PC-3 (cell line): ENCODE data around the gene BIRC6. TPM values are rescaled to one million over a fixed set of nuclear protein-coding genes. Genes with fewer than 3 reads are reported as not detected.

ENCODE experiments used
- ATAC-seq: fragments of 200-7000 bp; cut with Tn5 transposase; 2 replicates; pipeline ENCODE4 v1.9.1; 2020; ENCODE audit warnings: mild to moderate bottlenecking, moderate library complexity
- BruUV-seq: library from RNA; stranded (reverse); fragments of 400-500 nt; replicated peaks from 2 replicates; lab custom pipeline; 2021; lab: Mats Ljungman, UMichigan
- CTCF ChIA-PET: fragments of 300-600 bp; sonication (Branson Sonifier 250); formaldehyde crosslinking; loops from one replicate; lab custom pipeline; 2022; ENCODE audit warnings: antibody characterized with exemption; lab: Charles Lee
- POLR2A ChIA-PET: fragments of 300-600 bp; sonication (Branson Sonifier 250); formaldehyde crosslinking; loops from one replicate; lab custom pipeline; 2022; ENCODE audit warnings: antibody characterized with exemption; ENCODE audit not compliant: unreplicated experiment; lab: Charles Lee
- DNase-seq: peaks from one replicate; pipeline ENCODE4 v3.0.0-alpha.2; 2015
- H2AFZ ChIP-seq: fragments of 300-600 bp; sonication (generic); 2 replicates; pipeline ENCODE4 v1.6.0; 2016; ENCODE audit warnings: antibody characterized with exemption, low read length
- H3F3A ChIP-seq: fragments of 300-600 bp; sonication (generic); one replicate; pipeline ENCODE4 v1.6.0; 2017; ENCODE audit warnings: antibody characterized with exemption, low read length, control low read depth, mild to moderate bottlenecking; ENCODE audit not compliant: unreplicated experiment
- H3K27ac ChIP-seq: fragments of 300-600 bp; sonication (generic); 2 replicates; pipeline ENCODE4 v1.5.1; 2016; ENCODE audit warnings: mild to moderate bottlenecking, low read length
- H3K27me3 ChIP-seq: fragments of 300-600 bp; sonication (generic); 2 replicates; pipeline ENCODE4 v1.6.1; 2016; ENCODE audit warnings: low read length, mixed read lengths
- H3K36me3 ChIP-seq: fragments of 300-600 bp; sonication (generic); 2 replicates; pipeline ENCODE4 v1.6.1; 2016; ENCODE audit warnings: low read depth, mixed run types, low read length, mixed read lengths
- H3K4me1 ChIP-seq: fragments of 300-600 bp; sonication (generic); 2 replicates; pipeline ENCODE4 v1.5.1; 2016; ENCODE audit warnings: low read length; ENCODE audit not compliant: insufficient read depth
- H3K4me2 ChIP-seq: fragments of 300-600 bp; sonication (generic); 2 replicates; pipeline ENCODE4 v1.6.0; 2016; ENCODE audit warnings: low read length
- H3K4me3 ChIP-seq: fragments of 300-600 bp; sonication (generic); 2 replicates; pipeline ENCODE4 v1.5.1; 2016; ENCODE audit warnings: mild to moderate bottlenecking, low read length, mixed read lengths
- H3K79me2 ChIP-seq: fragments of 300-600 bp; sonication (generic); 2 replicates; pipeline ENCODE4 v1.6.1; 2017; ENCODE audit warnings: low read length, mixed read lengths
- H3K9ac ChIP-seq: fragments of 300-600 bp; sonication (generic); 2 replicates; pipeline ENCODE4 v1.6.0; 2016; ENCODE audit warnings: mild to moderate bottlenecking, low read length
- H3K9me2 ChIP-seq: fragments of 300-600 bp; sonication (generic); replicated peaks from 2 replicates; pipeline ENCODE4 v1.6.1; 2016; ENCODE audit warnings: mixed run types, low read length, mixed read lengths
- H3K9me3 ChIP-seq: fragments of 300-600 bp; sonication (generic); 2 replicates; pipeline ENCODE4 v1.6.1; 2016; ENCODE audit warnings: low read length, mixed read lengths
- H4K20me1 ChIP-seq: fragments of 300-600 bp; sonication (generic); 2 replicates; pipeline ENCODE4 v1.6.1; 2016; ENCODE audit warnings: low read length, mixed read lengths
- CTCF ChIP-seq: fragments of 300-600 bp; sonication (generic); conservative IDR thresholded peaks from 2 replicates; pipeline ENCODE4 v1.5.1; 2017; ENCODE audit warnings: antibody characterized with exemption, low read depth, mild to moderate bottlenecking, low read length
- EZH2 ChIP-seq: fragments of 300-600 bp; sonication (generic); IDR thresholded peaks from one replicate; pipeline ENCODE4 v1.6.1; 2017; ENCODE audit warnings: antibody characterized with exemption, mild to moderate bottlenecking, low read length; ENCODE audit not compliant: unreplicated experiment
- EZH2phosphoT487 ChIP-seq: fragments of 300-600 bp; sonication (generic); IDR thresholded peaks from 2 replicates; pipeline ENCODE4 v1.6.1; 2018; ENCODE audit warnings: mild to moderate bottlenecking, antibody characterized with exemption, low read length, borderline replicate concordance
- intact Hi-C: fragments of 100-400 bp; cut with micrococcal nuclease; formaldehyde crosslinking; loops from 2 replicates; pipeline ENCODE4 v1.9.0; 2023
- total RNA-seq: library from RNA; depleted of rRNA; stranded (reverse); fragments of >200 nt; gene quantifications from 2 replicates; pipeline ENCODE4 v1.2.3, GENCODE V29; 2014

Gene BIRC6
- total RNA-seq, 1 experiment from 2014 or later = 74.7 TPM

DNA sequence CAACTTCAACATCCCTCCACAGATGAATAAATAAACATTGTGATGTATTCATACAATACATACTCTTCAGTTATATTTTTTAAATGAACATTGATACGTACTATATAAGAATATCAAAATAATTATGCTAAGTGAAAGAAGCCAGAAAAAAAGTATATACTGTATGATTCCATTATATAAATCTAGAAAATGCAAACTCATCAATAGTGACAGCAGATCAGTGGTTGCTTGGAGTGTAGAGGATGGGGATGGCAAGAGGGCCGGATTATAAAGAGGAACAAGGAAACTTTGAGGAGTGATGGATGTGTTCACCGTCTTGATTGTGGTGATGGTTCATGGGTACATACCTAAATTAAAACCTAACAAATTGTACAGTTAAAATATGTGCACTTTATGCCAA is 268.0 kb downstream of the BIRC6 start:
- POLR2A ChIA-PET = no interaction called here
- Histone ChIP-seq H3K4me1 (peaks cover 8% of the 10 kb centered on the region; the same call in 1 of the 2 replicates), H3F3A (no peaks in the 10 kb centered on the region), H3K9ac (no peak overlapping the region), H3K4me2 (no peak overlapping the region), H3K27me3 (no peaks in the 10 kb centered on the region), H3K9me3 (no peaks in the 10 kb centered on the region), H3K36me3 (peaks cover 2% of the 10 kb centered on the region; the same call in 1 of the 2 replicates), H3K79me2 (peaks cover 17% of the 10 kb centered on the region), H3K4me3 (no peak overlapping the region), H3K27ac (no peak overlapping the region), H2AFZ (no peak overlapping the region), H3K9me2 (no peaks in the 10 kb centered on the region), H4K20me1 (no peaks in the 10 kb centered on the region)
- TF ChIP-seq EZH2phosphoT487 (no peak), EZH2 (no peak), CTCF (no peak)
- intact Hi-C loops = no loop called here
- BruUV-seq = no TSS peak
- CTCF ChIA-PET = no interaction called here
- DNase-seq (no peak), ATAC-seq (no peak)

DNA sequence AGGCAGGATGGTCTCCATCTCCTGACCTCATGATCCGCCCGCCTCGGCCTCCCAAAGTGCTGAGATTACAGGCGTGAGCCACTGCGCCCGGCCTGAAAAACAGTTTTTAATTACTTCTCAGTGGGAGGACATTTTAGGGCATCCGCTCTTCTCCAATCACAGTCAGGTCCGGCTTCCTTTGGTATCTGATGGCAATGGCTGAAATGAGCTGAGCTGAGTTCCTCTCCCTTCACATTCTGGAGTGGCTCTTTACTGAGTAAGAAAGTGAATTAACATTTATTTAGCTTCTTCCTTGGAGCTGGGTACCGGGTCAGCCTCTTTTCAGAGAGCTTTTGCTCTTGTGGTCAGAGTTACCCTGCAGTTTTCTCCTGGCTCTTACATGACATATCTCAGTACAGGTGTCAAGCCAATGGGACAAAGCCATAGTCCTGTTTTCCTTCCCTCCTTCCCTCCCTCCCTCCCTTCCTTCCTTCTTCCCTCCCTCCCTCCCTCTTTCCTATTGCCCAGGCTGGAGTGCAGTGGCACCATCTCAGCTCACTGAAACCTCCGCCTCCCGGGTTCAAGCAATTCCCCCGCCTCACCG is 269.9 kb downstream of the BIRC6 start:
- TF ChIP-seq EZH2phosphoT487 (no peak), EZH2 (no peak), CTCF (no peak)
- H3K4me2 ChIP-seq = no peak overlapping the region
- no peak for ATAC-seq

DNA sequence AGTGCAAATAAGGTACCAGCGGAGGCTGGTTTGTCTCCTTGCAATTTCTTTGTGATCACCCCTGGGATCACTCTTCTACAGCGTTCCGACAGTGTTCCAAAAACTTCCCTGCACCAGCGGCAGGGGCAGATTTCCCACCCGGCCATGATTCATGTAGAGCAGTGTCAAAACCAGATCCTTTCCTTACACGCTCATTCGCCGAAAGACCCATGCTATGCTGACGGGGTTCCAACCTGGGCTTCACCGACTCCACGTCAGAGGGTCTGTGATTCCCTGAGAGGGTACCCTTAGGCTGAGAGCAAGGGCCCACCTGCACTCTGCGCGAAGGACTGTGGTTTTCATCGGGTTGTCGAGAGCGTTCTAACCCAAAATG is 270.6 kb downstream of the BIRC6 start:
- Histone ChIP-seq H3K9ac (peak overlapping the region; percentile 95), H3K4me1 (peaks cover 19% of the 10 kb centered on the region), H2AFZ (peak overlapping the region; percentile 98), H4K20me1 (no peaks in the 10 kb centered on the region), H3K9me2 (no peaks in the 10 kb centered on the region), H3K9me3 (no peaks in the 10 kb centered on the region), H3K4me2 (peak overlapping the region; percentile 95), H3K27me3 (no peaks in the 10 kb centered on the region), H3K36me3 (peaks cover 11% of the 10 kb centered on the region), H3F3A (no peaks in the 10 kb centered on the region), H3K4me3 (peak overlapping the region; percentile 100), H3K27ac (no peak overlapping the region), H3K79me2 (peaks cover 29% of the 10 kb centered on the region)
- BruUV-seq = no TSS peak
- intact Hi-C loops = no loop called here
- ATAC-seq = peak; percentile 10
- ChIA-PET CTCF (no interaction called here), POLR2A (no interaction called here)
- DNase-seq = peak; percentile 23
- TF ChIP-seq CTCF = no peak
- no peak for TF ChIP-seq EZH2phosphoT487
- no peak for TF ChIP-seq EZH2

More for the DNA sequence above, 269.9 kb downstream of the BIRC6 start:
- Histone ChIP-seq H3K4me1 (peaks cover 12% of the 10 kb centered on the region; the same call in 1 of the 2 replicates), H3K9ac (no peak overlapping the region), H4K20me1 (no peaks in the 10 kb centered on the region), H3K27ac (no peak overlapping the region), H3K9me3 (no peaks in the 10 kb centered on the region), H3K79me2 (peaks cover 28% of the 10 kb centered on the region), H3K27me3 (no peaks in the 10 kb centered on the region), H3K4me3 (no peak overlapping the region), H3K36me3 (peaks cover 10% of the 10 kb centered on the region), H2AFZ (no peak overlapping the region), H3K9me2 (no peaks in the 10 kb centered on the region), H3F3A (no peaks in the 10 kb centered on the region)
- CTCF ChIA-PET = interaction anchor here (0.5 kb wide), 1 partner anchor 407 kb away, joined by 3 read pairs; no protein-coding TSS in a partner anchor
- DNase-seq = no peak
- intact Hi-C loops = no loop called here
- POLR2A ChIA-PET = no interaction called here
- BruUV-seq = no TSS peak
